WTC11 (cell line): ENCODE data around the gene TTN. TPM values are rescaled to one million over a fixed set of nuclear protein-coding genes. Genes with fewer than 3 reads are reported as not detected.

Source experiments
- ATAC-seq: fragments of 200-7000 bp; cut with Tn5 transposase; 2 replicates; pipeline ENCODE4 v1.10.0; 2021; ENCODE audit warnings: mild to moderate bottlenecking, moderate library complexity
- CTCF ChIA-PET: fragments of 300-600 bp; sonication (Branson Sonifier 250); formaldehyde crosslinking; loops from one replicate; lab custom pipeline; 2021; ENCODE audit warnings: antibody characterized with exemption; lab: Charles Lee
- POLR2A ChIA-PET: fragments of 350-600 bp; sonication (Branson Sonifier 250); formaldehyde crosslinking; loops from one replicate; lab custom pipeline; 2021; ENCODE audit warnings: antibody characterized with exemption; lab: Charles Lee
- DNase-seq: peaks from one replicate; pipeline ENCODE4 v3.0.0; 2021; ENCODE audit warnings: low spot score
- H3K27ac Mint-ChIP-seq: 2 replicates; pipeline ENCODE4 v1.8.0; 2021; ENCODE audit warnings: mixed read lengths
- H3K27me3 Mint-ChIP-seq: 2 replicates; pipeline ENCODE4 v1.8.0; 2021; ENCODE audit warnings: low read depth, mild to moderate bottlenecking, moderate library complexity, mixed read lengths
- H3K36me3 Mint-ChIP-seq: 2 replicates; pipeline ENCODE4 v1.8.0; 2021; ENCODE audit warnings: mixed read lengths
- H3K4me1 Mint-ChIP-seq: 2 replicates; pipeline ENCODE4 v1.8.0; 2022; ENCODE audit warnings: mixed read lengths
- H3K4me3 Mint-ChIP-seq: 2 replicates; pipeline ENCODE4 v1.8.0; 2021; ENCODE audit warnings: mild to moderate bottlenecking, moderate library complexity, mixed read lengths
- H3K9me3 Mint-ChIP-seq: 2 replicates; pipeline ENCODE4 v1.8.0; 2021; ENCODE audit warnings: mixed read lengths
- CBFB ChIP-seq: sonication (generic); formaldehyde crosslinking; IDR thresholded peaks from 2 replicates; pipeline ENCODE4 v1.8.1; 2022; ENCODE audit warnings: mild to moderate bottlenecking, low read depth, missing genetic modification reagents
- CREM ChIP-seq: sonication (generic); formaldehyde crosslinking; IDR thresholded peaks from 2 replicates; pipeline ENCODE4 v1.8.1; 2022; ENCODE audit warnings: mild to moderate bottlenecking, missing genetic modification reagents, moderate library complexity
- HMGA2 ChIP-seq: fragments of 250-450 bp; sonication (Bioruptor Pico); IDR thresholded peaks from 2 replicates; pipeline ENCODE4 v1.4.0; 2021; ENCODE audit warnings: mild to moderate bottlenecking, moderate library complexity
- JAZF1 ChIP-seq: fragments of 250-450 bp; sonication (Bioruptor Pico); IDR thresholded peaks from 2 replicates; pipeline ENCODE4 v1.9.0; 2021; ENCODE audit warnings: moderate library complexity, mild to moderate bottlenecking, inconsistent platforms
- KAT7 ChIP-seq: sonication (generic); formaldehyde crosslinking; IDR thresholded peaks from 2 replicates; pipeline ENCODE4 v1.8.1; 2023; ENCODE audit warnings: missing genetic modification reagents, mild to moderate bottlenecking, borderline replicate concordance
- MXD4 ChIP-seq: fragments of 250-450 bp; sonication (Bioruptor Pico); IDR thresholded peaks from 2 replicates; pipeline ENCODE4 v1.8.0; 2021; ENCODE audit warnings: mild to moderate bottlenecking, moderate library complexity, borderline replicate concordance
- MYBL2 ChIP-seq: sonication (generic); formaldehyde crosslinking; IDR thresholded peaks from 2 replicates; pipeline ENCODE4 v1.8.1; 2023; ENCODE audit warnings: mild to moderate bottlenecking, moderate library complexity, missing genetic modification reagents
- NR1H2 ChIP-seq: sonication (generic); formaldehyde crosslinking; IDR thresholded peaks from 2 replicates; pipeline ENCODE4 v1.9.0; 2021; ENCODE audit warnings: mild to moderate bottlenecking, moderate library complexity, missing genetic modification reagents
- NR2C2 ChIP-seq: sonication (generic); formaldehyde crosslinking; IDR thresholded peaks from 2 replicates; pipeline ENCODE4 v1.8.0; 2022; ENCODE audit warnings: mild to moderate bottlenecking, missing genetic modification reagents
- PRRX2 ChIP-seq: fragments of 250-450 bp; sonication (Bioruptor Pico); IDR thresholded peaks from 2 replicates; pipeline ENCODE4 v1.8.0; 2021; ENCODE audit warnings: mild to moderate bottlenecking
- RELA ChIP-seq: sonication (generic); formaldehyde crosslinking; IDR thresholded peaks from 2 replicates; pipeline ENCODE4 v1.8.1; 2022; ENCODE audit warnings: missing genetic modification reagents, mild to moderate bottlenecking, borderline replicate concordance
- RORB ChIP-seq: fragments of 250-450 bp; sonication (Bioruptor Pico); IDR thresholded peaks from 2 replicates; pipeline ENCODE4 v1.9.0; 2021; ENCODE audit warnings: mild to moderate bottlenecking
- ZBTB21 ChIP-seq: sonication (generic); formaldehyde crosslinking; IDR thresholded peaks from 2 replicates; pipeline ENCODE4 v1.8.1; 2023; ENCODE audit warnings: mild to moderate bottlenecking, missing genetic modification reagents, borderline replicate concordance
- ZNF219 ChIP-seq: sonication (generic); formaldehyde crosslinking; IDR thresholded peaks from 2 replicates; pipeline ENCODE4 v1.8.0; 2023; ENCODE audit warnings: missing genetic modification reagents, mild to moderate bottlenecking, borderline replicate concordance
- ZNF396 ChIP-seq: fragments of 250-450 bp; sonication (Bioruptor Pico); IDR thresholded peaks from 2 replicates; pipeline ENCODE4 v1.8.0; 2021; ENCODE audit warnings: mild to moderate bottlenecking, moderate library complexity, borderline replicate concordance
- total RNA-seq: library from RNA; stranded (reverse); gene quantifications from 3 replicates; pipeline ENCODE4 v1.2.3, GENCODE V29; 2021
- TF ChIP-seq, protein P1 (sequence below): sonication (generic); formaldehyde crosslinking; IDR thresholded peaks from 2 replicates; pipeline ENCODE4 v1.8.1; 2022; ENCODE audit warnings: low read depth, missing genetic modification reagents, borderline replicate concordance
- TF ChIP-seq, protein P2 (sequence below): fragments of 250-450 bp; sonication (Bioruptor Pico); IDR thresholded peaks from 2 replicates; pipeline ENCODE4 v1.9.0; 2021; ENCODE audit warnings: moderate library complexity, mild to moderate bottlenecking, inconsistent platforms, borderline replicate concordance
- TF ChIP-seq, protein P3 (sequence below): sonication (generic); formaldehyde crosslinking; conservative IDR thresholded peaks from 2 replicates; pipeline ENCODE4 v1.8.1; 2022; ENCODE audit warnings: mild to moderate bottlenecking, missing genetic modification reagents
- TF ChIP-seq, protein P4 (sequence below): sonication (generic); formaldehyde crosslinking; IDR thresholded peaks from 2 replicates; pipeline ENCODE4 v1.8.1; 2023; ENCODE audit warnings: mild to moderate bottlenecking, moderate library complexity, missing genetic modification reagents
- TF ChIP-seq, protein P5 (sequence below): sonication (generic); formaldehyde crosslinking; IDR thresholded peaks from 2 replicates; pipeline ENCODE4 v1.8.1; 2022; ENCODE audit warnings: missing genetic modification reagents, borderline replicate concordance
- TF ChIP-seq, protein P6 (sequence below): fragments of 250-450 bp; sonication (Bioruptor Pico); IDR thresholded peaks from 2 replicates; pipeline ENCODE4 v1.8.0; 2021; ENCODE audit warnings: mild to moderate bottlenecking
- TF ChIP-seq, protein P7 (sequence below): sonication (generic); formaldehyde crosslinking; IDR thresholded peaks from 2 replicates; pipeline ENCODE4 v1.8.0; 2022; ENCODE audit warnings: mild to moderate bottlenecking, missing genetic modification reagents
- TF ChIP-seq, protein P8 (sequence below): sonication (generic); formaldehyde crosslinking; IDR thresholded peaks from 2 replicates; pipeline ENCODE4 v1.8.1; 2023; ENCODE audit warnings: mild to moderate bottlenecking, missing genetic modification reagents

TTN gene
- total RNA-seq, 1 experiment from 2014 or later = 4.7 TPM

DNA sequence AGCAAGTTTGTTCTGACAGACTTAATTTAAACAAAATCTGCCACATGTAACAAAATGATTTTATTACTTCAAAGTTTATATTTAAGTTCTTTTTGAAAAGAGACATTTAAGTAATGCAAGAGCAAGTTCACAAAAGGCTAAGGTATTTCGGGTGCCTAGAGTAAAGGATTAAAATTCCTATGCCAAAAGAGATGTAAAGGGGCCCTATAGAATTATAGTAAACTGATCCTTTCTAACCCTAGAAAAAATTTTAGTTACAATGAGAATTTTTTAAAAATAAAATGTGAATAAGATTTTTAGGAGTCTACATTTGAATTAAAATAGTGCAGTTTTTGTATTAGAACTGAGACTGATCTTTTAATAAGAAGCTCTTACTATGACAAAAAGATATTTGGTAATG is 179.8 kb downstream of the TTN start:
- TF ChIP-seq ZBTB21 (CRISPR knock-in tag) (no peak), PRRX2 (CRISPR knock-in tag) (no peak), ZNF396 (CRISPR knock-in tag) (no peak), CBFB (CRISPR knock-in tag) (no peak), MXD4 (no peak), NR2C2 (CRISPR knock-in tag) (no peak), JAZF1 (CRISPR knock-in tag) (no peak), KAT7 (no peak)
- TF ChIP-seq, protein P1, sequence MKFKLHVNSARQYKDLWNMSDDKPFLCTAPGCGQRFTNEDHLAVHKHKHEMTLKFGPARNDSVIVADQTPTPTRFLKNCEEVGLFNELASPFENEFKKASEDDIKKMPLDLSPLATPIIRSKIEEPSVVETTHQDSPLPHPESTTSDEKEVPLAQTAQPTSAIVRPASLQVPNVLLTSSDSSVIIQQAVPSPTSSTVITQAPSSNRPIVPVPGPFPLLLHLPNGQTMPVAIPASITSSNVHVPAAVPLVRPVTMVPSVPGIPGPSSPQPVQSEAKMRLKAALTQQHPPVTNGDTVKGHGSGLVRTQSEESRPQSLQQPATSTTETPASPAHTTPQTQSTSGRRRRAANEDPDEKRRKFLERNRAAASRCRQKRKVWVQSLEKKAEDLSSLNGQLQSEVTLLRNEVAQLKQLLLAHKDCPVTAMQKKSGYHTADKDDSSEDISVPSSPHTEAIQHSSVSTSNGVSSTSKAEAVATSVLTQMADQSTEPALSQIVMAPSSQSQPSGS (CRISPR knock-in tag) = no peak
- TF ChIP-seq, protein P2, sequence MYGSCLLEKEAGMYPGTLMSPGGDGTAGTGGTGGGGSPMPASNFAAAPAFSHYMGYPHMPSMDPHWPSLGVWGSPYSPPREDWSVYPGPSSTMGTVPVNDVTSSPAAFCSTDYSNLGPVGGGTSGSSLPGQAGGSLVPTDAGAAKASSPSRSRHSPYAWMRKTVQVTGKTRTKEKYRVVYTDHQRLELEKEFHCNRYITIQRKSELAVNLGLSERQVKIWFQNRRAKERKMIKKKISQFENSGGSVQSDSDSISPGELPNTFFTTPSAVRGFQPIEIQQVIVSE (CRISPR knock-in tag) = no peak

DNA sequence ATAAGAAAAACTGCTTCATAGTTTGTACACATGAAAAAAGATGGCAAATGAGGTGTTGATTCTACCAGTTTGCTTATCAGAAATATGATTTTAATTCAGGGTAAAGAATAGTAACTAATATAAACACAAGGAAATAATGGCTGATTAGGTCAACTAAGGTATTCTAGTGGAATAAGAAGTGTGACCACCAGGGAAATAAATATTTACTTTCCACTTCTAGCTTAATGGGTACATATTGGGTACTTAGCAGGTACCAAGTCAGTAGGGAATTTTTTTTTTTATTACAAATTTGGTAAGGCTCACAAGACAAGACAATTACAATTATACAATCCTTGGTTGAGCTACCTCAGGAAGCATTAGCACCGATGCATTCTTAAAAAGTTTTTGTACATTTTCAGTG is 191.3 kb downstream of the TTN start:
- POLR2A ChIA-PET = no interaction called here
- DNase-seq (no peak), ATAC-seq (no peak)
- no peaks in the 10 kb centered on the region for H3K4me1 Mint-ChIP-seq
- H3K4me3 Mint-ChIP-seq = no peak overlapping the region
- no peaks in the 10 kb centered on the region for H3K27me3 Mint-ChIP-seq
- H3K36me3 Mint-ChIP-seq = peaks cover 12% of the 10 kb centered on the region
- no peaks in the 10 kb centered on the region for H3K9me3 Mint-ChIP-seq
- no peak overlapping the region for H3K27ac Mint-ChIP-seq
- CTCF ChIA-PET = no interaction called here
- TF ChIP-seq, protein P3, sequence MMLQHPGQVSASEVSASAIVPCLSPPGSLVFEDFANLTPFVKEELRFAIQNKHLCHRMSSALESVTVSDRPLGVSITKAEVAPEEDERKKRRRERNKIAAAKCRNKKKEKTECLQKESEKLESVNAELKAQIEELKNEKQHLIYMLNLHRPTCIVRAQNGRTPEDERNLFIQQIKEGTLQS (CRISPR knock-in tag) = no peak
- TF ChIP-seq HMGA2 (CRISPR knock-in tag) = no peak
- TF ChIP-seq NR1H2 (CRISPR knock-in tag) = no peak
- TF ChIP-seq CREM (CRISPR knock-in tag) = no peak
- TF ChIP-seq ZNF219 = no peak
- TF ChIP-seq, protein P4, sequence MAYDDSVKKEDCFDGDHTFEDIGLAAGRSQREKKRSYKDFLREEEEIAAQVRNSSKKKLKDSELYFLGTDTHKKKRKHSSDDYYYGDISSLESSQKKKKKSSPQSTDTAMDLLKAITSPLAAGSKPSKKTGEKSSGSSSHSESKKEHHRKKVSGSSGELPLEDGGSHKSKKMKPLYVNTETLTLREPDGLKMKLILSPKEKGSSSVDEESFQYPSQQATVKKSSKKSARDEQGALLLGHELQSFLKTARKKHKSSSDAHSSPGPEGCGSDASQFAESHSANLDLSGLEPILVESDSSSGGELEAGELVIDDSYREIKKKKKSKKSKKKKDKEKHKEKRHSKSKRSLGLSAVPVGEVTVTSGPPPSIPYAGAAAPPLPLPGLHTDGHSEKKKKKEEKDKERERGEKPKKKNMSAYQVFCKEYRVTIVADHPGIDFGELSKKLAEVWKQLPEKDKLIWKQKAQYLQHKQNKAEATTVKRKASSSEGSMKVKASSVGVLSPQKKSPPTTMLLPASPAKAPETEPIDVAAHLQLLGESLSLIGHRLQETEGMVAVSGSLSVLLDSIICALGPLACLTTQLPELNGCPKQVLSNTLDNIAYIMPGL (CRISPR knock-in tag) = no peak
- TF ChIP-seq RELA (CRISPR knock-in tag) = no peak
- TF ChIP-seq MXD4 = no peak
- TF ChIP-seq, protein P5, sequence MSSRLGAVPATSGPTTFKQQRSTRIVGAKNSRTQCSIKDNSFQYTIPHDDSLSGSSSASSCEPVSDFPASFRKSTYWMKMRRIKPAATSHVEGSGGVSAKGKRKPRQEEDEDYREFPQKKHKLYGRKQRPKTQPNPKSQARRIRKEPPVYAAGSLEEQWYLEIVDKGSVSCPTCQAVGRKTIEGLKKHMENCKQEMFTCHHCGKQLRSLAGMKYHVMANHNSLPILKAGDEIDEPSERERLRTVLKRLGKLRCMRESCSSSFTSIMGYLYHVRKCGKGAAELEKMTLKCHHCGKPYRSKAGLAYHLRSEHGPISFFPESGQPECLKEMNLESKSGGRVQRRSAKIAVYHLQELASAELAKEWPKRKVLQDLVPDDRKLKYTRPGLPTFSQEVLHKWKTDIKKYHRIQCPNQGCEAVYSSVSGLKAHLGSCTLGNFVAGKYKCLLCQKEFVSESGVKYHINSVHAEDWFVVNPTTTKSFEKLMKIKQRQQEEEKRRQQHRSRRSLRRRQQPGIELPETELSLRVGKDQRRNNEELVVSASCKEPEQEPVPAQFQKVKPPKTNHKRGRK (CRISPR knock-in tag) = no peak
- TF ChIP-seq, protein P6, sequence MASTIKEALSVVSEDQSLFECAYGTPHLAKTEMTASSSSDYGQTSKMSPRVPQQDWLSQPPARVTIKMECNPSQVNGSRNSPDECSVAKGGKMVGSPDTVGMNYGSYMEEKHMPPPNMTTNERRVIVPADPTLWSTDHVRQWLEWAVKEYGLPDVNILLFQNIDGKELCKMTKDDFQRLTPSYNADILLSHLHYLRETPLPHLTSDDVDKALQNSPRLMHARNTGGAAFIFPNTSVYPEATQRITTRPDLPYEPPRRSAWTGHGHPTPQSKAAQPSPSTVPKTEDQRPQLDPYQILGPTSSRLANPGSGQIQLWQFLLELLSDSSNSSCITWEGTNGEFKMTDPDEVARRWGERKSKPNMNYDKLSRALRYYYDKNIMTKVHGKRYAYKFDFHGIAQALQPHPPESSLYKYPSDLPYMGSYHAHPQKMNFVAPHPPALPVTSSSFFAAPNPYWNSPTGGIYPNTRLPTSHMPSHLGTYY (CRISPR knock-in tag) = no peak
- TF ChIP-seq, protein P7, sequence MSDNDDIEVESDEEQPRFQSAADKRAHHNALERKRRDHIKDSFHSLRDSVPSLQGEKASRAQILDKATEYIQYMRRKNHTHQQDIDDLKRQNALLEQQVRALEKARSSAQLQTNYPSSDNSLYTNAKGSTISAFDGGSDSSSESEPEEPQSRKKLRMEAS (CRISPR knock-in tag) = no peak
- TF ChIP-seq, protein P8, sequence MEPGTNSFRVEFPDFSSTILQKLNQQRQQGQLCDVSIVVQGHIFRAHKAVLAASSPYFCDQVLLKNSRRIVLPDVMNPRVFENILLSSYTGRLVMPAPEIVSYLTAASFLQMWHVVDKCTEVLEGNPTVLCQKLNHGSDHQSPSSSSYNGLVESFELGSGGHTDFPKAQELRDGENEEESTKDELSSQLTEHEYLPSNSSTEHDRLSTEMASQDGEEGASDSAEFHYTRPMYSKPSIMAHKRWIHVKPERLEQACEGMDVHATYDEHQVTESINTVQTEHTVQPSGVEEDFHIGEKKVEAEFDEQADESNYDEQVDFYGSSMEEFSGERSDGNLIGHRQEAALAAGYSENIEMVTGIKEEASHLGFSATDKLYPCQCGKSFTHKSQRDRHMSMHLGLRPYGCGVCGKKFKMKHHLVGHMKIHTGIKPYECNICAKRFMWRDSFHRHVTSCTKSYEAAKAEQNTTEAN (CRISPR knock-in tag) = no peak
- TF ChIP-seq RORB (CRISPR knock-in tag) = no peak
- no peak for TF ChIP-seq ZNF396 (CRISPR knock-in tag)
- TF ChIP-seq, protein P2 (CRISPR knock-in tag) = no peak
- TF ChIP-seq MYBL2 (CRISPR knock-in tag) = no peak

More for the DNA sequence above, 179.8 kb downstream of the TTN start:
- Mint-ChIP-seq H3K36me3 (no peaks in the 10 kb centered on the region), H3K27me3 (no peaks in the 10 kb centered on the region), H3K4me1 (peaks cover 9% of the 10 kb centered on the region), H3K27ac (no peak overlapping the region), H3K9me3 (no peaks in the 10 kb centered on the region), H3K4me3 (no peak overlapping the region)
- ATAC-seq (no peak), DNase-seq (no peak)
- CTCF ChIA-PET = interaction anchor here (1.2 kb wide), 1 partner anchor 105 kb away, joined by 3 read pairs; no protein-coding TSS in a partner anchor
- POLR2A ChIA-PET = no interaction called here
